Measurements from ENCODE around the gene ZMYM2.

ZMYM2 gene

DNA sequence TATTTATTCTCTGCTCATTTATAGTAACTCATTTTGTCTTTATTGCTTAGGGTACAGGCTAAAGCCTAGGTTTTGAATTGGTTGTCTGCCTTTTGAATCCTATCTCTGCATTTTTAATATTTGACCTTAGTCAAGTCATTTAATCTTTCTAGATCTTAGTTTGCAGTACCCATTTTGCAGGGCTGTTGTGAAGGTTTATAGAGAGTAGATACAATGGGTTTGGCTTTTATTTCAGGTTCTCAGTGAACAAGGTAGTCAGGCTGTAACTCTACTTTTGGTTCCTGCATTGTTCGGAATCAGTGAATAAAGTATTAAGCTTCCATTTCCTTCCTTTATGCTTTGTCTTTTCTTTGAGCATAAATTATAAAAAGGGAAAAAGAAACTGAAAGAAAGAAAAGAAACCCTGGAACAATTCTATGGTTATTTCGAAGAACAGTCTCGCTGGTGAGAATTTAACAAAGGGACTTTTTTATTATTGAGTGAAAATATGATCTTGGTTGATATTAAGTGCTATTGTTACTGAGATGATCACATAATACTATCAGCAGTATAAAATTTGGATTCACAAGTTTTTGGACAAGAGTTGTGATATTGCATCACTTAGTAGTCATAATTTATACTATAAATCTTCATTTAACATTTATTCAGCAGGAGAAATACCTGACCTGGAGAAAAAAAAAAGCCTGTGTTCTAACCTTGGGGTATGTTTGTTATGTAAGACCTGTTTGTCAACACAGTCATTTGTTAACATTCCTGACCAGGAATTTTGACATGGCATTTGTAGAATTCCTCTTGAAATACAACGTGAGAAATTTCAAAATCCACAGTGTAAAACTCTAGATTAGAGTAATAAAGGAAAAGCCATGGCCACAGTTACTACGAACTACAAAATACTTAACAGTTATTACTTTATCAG is 91.3 kb downstream of the ZMYM2 start:
- no peak for DNase-seq

DNA sequence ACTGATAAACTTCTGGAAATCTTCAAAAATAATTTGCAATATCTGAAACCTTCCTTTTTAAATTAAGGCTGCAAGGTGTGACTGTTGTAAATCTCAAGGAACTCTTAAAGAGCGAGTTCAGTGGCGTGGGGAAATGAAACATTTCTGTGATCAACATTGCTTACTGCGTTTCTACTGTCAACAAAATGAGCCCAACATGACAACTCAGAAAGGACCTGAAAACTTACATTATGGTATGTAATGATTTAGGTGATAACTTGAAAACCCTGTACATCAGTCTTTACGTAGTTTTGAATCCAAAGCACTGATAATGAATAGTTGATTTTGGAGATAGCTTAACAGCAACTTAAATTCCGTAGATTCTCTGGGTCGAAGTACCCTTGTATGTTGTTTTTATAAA is 92.8 kb downstream of the ZMYM2 start:
- DNase-seq, result no peak

DNA sequence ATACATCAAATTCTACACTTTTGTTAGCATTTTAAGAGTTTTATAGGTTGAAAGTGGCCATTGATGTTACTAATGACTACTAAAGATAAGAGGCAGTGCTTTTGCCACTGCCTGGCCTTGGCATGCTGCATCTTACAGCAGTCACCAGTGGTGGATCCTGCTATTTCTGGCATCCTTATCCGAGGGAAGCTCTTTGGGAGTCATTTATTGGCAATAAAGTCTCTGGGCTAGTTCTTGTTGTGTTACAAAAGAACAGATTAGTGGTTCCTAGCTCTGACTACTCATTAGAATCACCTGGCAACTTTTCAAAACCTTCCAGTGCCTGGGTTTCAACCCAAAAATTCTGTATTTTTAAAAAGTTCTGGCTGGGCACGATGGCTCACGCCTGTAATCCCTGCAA is 94.5 kb downstream of the ZMYM2 start:
- no peak for DNase-seq

DNA sequence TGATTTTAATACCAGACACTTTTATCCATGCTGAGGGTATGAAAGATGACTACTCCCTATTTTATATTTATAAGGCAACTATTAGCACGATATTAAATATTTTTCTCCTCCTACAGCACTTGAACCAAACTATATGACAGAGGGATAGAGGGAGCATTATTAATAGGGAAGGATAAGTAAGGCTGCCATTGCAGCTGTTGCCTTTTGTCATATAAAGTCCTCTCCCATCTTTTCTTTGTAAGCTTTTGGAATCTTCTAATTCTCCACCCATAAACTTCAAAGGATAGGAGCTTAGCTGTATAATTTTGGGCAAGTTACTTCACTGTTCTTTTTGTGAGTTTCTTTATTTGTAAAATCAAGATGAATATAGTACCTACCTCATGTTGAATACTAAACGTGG is 95.4 kb downstream of the ZMYM2 start:
- DNase-seq, result no peak

DNA sequence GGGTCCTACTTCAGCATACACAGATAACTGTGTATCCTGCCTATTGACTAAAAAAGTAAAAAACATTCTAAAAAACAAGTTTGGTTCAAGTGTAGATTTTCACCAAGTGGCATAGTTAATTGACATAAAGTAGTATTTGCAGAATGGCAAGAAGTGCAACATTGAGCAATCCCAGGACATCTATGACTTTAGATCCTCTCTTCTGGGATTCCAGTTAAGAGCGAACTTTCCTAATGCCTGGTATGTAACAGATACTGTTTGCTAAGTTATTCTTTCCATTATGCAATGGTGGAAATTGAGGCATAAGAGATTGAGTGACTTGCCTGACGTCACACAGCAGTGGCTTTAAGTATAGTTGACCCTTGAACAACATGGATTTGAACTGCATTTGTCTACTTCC is 96.1 kb downstream of the ZMYM2 start:
- no peak for DNase-seq

DNA sequence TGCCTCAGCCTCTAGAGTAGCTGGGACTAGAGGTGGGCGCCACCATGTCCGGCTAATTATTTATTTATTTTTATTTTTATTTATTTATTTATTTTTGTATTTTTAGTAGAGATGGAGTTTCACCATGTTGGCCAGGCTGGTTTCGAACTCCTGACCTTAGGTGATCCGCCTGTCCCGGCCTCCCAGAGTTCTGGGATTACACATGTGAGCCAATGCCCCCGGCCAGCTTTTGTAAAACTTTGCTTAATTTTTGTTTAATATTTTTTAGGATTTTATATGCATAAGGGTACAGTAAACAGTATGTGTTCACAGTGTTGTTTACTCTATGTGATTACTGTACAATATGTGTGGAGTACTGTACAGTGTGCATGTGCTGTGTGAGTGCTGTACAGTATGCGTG is 98.7 kb downstream of the ZMYM2 start:
- DNase-seq, result no peak

DNA sequence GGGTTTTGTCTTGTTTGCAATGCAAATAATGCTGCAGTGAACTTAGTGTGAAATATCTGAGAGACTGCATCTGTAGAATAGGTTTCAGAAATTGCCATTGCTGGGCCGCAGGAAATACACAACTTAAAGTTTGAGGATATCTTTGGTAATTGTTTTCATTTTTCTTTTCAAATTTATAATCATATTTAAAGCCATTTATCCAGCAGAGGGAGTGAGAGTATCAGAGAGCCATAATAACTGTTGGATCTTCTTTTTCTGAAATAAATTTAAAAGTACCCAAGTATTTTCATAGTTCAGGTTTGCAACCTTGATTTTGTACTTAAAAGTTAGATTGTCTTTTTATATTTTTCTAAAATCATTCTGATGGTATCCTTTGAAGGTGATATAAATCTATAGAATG is 99.4 kb downstream of the ZMYM2 start:
- no peak for DNase-seq

DNA sequence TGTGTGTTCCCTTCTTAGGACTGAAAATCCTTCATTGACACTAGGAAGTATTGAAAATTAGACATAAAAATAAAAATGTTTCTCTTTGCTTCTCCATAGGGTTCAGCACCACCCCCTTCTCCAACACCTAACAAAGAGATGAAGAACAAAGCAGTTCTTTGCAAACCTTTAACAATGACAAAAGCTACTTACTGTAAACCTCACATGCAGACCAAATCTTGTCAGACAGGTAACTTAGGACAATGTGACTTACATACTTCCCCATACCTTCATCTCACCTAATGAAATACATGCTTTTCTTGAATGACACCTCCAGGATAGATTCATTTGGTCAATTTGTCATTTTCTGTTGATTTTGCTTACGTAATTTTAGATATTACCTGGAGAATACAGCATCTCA is 99.9 kb downstream of the ZMYM2 start:
- DNase-seq, result no peak

DNA sequence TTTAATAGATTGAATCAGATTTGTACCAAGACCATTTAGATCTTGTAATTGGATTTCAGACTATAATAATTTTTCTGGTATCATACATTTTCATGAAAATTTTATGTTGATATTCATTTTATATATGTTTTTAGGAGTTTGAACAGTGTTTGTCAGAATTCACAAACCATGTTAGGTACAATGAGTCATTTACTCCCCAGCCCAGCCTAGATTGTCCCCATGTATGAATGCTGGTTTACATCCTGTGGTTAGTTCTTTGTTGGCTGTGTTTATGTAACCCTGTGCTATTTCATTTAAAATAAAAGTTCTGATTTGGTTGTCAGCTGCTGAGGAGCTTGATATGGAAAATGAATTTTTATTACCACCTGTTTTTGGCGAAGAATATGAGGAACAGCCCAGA is 105.6 kb downstream of the ZMYM2 start:
- DNase-seq, result no peak

DNA sequence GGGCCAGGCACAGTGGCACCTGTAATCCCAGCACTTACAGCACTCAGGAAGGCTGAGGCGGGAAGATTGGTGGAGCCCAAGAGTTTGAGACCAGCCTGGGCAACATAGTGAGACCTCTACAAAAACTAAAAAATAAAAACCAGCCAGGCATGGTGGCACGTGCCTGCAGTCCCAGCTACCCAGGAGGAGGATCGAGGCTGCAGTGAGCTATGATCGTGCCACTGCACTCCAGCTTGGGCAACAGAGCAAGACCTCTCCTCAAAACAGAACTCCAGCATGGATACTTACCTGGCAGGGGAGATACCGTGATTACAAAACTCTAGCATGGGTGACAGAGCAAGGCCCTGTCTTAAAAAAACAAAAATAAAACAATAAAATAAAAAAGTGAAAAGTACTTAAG is 107.0 kb downstream of the ZMYM2 start:
- no peak for DNase-seq

DNA sequence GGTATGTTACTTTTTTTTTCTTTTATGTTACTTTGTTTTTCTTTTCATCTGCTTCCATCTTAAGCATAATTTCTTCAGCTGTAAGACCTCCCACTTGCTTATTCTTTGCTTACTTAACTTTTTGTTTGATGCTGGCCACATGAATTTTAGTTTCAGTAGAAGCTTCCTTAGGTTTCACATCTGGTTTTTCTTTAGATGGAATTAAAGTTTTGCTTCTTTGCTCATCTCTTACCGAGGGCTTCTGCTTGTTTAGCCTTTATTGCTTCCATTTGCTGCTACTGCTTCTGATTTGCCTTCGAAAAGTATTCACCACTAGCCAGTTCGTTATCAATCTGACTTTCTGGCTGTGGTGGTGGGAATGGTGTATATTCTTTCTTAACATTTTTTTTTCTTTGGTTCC is 111.4 kb downstream of the ZMYM2 start:
- no peak for DNase-seq

DNA sequence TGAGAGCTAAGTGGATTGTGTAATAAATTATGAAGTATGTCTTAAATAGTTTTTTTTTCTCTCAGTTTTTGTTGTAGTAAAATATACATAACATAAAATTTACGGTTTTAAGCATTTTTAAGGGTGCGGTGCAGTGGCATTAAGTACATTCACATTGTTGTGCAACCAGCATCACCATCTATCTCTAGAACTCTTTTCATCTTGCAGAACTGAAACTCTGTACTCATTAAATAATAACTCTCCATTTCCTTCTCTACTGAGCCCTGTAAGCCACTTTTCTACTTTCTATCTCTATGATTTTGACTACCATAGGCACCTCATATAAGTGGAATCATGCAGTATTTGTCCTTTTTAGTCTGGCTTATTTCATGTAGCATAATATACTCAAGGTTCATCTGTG is 115.2 kb downstream of the ZMYM2 start:
- DNase-seq, result no peak

DNA sequence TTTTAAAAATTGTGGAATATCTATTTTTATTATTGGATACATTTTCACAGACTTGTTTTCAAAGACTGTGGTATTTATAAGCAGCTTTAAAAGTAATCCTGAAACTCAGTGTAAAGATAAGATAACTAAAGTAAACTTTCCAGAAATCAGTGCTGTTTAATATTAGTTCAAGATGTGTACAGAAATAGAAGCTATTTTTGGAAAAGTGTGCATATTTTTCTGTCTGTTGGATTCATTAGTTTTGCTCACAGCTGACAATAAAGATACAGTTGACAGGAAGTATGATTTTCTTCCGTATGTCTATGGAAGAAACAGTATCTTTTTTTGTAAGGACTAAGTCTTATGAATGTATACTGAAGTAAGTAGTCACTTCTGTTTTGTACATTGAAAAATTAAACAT is 116.4 kb downstream of the ZMYM2 start:
- no peak for DNase-seq

DNA sequence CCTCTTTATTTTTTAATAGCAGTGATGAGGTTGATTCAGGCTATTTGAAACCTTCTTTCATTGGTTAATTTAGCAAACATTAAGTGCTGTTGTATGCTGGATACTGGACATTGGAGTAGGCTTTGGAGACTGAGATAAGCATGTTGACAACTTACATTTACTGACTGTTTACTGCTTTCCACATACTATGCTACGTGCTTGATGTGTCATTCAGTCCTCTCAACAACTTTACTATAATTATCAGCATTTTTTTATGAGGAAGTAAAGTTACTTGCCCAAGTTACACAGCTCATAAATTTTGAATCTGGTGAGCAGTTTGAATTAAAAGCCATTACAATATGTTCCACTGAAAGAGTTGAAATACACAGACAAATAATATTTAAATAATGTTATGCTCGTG is 118.6 kb downstream of the ZMYM2 start:
- DNase-seq, result no peak

DNA sequence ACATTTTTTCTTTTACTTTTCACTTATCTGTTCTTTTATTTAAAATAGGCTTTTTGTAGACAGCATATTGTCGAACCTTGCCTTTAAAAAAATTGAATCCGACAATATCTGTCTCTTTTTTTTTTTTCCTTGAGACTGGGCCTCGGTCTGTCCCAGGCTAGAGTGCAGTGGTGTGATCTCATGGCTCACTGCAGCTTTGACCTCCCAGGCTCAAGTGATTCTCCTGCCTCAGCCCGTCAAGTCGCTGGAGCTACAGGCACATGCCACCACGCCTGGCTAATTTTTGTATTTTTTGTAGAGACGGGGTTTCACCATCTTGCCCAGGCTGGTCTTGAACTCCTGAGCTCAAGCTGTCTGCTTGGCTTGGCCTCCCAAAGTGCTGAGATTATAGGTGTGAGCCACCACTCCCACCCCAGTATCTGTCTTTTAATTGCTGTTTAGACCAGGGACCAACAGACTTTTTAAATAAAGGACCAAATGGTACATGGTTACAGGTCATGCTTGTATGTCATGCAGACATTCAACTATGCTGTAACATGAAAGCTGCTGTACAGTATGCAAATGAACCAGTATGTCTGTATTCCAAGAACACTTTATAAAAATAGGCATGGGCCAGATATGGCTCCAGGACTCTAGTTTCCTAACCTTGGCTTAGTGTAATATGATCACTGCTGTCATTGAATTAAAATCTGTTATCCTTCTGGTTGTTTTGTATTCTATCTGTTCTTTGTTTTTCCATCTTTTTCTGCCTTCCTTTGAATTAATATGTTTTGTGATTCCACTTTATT is 122.0 kb downstream of the ZMYM2 start:
- no peak for DNase-seq

DNA sequence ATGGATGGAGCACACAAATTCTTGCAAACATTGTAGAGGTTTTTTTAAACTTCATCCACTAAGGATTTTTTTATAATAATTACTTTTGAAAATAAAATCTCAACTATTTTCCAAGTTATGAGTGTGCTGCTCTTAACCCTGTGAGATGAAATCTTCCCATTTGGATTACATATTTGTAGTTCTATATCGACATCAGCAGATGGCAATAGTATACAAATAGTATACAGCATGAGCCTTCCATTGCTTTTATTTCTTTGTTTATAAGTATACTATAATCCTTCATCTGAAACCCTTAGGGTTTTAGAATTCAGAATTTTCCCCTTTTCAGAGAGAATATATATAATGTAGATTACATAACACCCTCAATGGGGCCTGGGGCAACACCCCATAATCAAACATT is 131.8 kb downstream of the ZMYM2 start:
- no peak for DNase-seq

DNA sequence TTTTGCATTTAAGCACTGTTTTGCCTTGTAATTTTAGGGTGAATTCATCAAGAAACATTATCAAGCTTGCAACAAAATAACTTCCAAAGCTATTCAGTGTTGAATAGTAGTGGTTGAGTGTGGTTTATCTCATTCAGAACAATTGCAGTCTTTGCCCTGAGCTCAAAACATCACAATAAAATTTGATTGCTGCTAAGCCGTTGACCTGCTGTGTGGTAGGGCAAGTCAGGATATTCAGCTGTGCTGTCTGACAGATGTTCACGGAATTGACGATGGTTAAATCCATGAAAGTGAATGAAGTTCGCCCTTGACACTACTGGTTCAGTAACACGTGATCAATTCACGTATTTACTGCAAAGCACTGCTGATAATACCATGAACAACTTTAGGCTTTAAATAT is 135.4 kb downstream of the ZMYM2 start:
- DNase-seq, result no peak

DNA sequence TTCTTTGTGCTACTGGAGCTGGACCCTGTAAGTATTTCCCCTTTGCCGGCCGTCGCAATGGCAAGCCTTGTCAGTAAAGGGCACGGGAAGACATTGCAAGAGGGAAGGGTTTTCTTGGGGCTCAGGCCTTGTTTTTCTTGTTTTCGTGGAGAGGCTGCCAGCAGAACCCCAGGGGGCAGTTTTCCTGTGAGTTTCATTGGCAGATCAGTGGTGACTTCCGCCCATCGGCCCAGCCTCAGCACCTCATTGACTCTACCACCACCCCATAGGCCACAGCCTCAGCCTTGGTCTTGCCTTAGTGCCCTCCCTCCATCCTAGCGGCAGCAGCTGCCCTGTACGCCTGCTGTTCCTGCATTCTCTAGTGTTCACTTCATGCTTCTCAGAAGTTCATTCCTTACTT is 140.8 kb downstream of the ZMYM2 start:
- no peak for DNase-seq

DNA sequence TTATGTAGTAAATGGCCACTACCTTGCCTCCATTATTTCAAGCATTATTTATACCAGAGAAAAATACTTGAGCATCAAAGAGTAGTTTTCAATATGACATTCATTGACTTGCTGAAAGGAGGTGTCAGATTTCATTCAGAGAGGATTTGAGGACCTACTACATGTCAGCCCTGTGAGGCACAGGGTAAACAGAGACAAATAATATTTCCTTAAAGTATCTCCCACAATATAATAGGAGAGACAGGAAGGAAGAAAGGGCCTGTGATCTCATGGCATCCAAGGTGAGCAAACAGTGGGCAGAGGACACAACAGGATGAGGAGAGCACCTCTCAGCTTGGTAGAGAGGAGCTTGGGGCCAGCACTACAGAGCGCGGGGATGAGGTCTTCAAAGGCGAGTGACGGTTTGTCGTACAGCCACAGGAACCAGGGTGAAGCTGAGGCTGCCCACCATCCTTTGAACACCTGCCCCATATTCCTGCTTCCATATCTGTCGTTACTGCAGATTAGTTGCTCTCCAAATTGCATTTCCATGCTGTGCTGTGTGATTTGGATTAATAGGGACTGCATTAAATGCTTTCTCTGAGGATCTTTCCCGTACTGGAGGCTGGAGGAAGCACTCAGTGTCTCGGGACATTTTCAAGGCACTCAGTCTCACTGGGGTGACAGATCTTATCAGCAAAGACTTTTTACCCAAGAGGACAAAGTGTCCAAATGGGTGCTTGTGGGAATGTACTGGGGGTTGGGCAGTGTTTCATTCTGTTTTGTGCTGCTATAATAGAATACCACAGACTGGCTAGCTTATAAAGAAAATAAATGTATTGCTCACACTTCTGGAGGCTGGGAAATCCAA is 143.2 kb downstream of the ZMYM2 start:
- no peak for DNase-seq

DNA sequence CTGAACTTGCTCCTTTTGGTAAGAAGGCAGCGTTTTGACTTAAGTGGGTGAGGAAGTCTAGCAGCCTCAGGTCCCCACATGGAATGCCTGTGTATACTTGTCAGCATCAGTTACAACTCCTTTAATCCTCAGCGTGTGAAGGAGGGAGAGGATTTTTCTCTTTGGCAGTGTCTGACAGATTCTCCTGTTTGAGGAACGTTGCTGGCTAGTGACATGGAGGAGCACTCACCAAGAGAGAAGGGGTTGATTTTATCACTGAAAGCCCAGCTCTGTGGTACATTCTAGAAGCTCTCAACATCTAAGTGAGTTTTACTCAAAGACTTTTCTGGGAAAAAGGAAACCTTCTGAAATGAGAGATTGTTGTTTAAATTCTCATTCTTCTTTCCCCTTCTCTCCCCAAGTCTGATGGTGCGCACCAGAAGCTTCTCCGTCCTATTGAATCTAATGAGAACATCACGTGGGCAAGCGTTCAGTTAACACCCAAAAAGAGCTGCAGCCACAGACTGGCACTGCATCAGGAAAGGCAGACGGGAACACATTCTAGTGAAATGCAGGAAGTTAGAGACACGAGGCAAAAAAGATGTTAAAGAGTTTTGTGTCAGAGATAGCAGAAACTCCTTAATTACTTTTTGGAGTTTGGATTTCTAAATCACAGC is 144.1 kb downstream of the ZMYM2 start:
- DNase-seq, result no peak

DNA sequence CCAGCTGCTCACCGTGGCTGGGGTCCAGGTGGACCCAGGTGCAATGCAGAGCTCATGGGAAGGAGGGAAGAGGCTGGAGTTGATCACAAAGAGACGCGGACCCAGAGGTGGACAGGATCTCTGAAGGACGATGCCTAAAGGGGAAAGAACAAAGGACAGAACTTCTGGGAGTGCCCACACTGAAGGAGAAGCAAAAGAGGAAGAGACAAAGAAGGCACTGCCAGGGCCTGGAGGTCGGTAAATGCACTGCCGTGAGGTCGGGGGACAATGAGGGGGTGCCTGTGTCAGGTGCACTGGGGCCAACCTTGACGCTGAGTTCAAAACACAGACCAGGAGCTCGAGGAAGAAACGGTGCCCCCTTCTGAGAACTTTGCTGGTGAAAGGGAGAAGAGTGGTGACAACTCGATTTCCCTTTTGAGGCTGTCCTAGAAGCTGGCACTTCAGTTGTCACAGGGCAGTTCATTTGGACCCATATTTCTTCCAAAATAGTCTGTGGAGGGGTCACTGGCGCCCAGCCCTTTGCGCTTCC is 146.7 kb downstream of the ZMYM2 start:
- no peak for DNase-seq

DNA sequence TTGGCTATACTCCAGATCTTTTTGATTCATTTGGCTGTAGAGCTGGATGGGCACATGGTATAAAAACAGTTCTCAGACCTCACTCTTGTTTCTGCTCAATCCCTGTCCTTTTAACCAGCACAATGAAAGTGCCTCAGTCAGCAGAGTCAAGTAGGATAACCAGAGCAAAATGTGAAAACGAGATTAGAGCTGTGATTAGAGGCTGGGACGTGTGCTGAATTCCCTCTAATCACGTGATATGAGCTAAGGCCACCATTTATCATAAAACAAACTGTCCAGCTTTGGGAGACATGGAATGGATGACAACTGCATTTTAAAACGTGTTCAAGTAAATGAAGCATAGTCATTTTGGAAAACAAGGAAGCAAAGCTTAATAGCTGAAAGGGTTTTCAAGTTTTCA is 148.2 kb downstream of the ZMYM2 start:
- no peak for DNase-seq
